HepG2 (cell line): ENCODE measurements around the gene UBC. TPM values are rescaled to one million over a fixed set of nuclear protein-coding genes. Genes with fewer than 3 reads are reported as not detected.

ENCODE experiments used
- CHD4 ChIP-seq: fragments of 200-600 bp; sonication (generic); IDR thresholded peaks from 2 replicates; pipeline ENCODE4 v1.7.0; 2017; ENCODE audit warnings: mild to moderate bottlenecking, low read length, borderline replicate concordance
- DMTF1 ChIP-seq: sonication (generic); formaldehyde crosslinking; IDR thresholded peaks from 2 replicates; pipeline ENCODE4 v1.4.0; 2020; ENCODE audit warnings: mild to moderate bottlenecking, missing genetic modification reagents
- ELF3 ChIP-seq: IDR thresholded peaks from 2 replicates; pipeline ENCODE4 v1.6.1; 2016; ENCODE audit warnings: missing genetic modification reagents, missing compliant biosample characterization
- FOXO1 ChIP-seq: sonication (generic); formaldehyde crosslinking; IDR thresholded peaks from 2 replicates; pipeline ENCODE4 v1.4.0; 2020; ENCODE audit warnings: missing genetic modification reagents
- LRRFIP1 ChIP-seq: sonication (generic); formaldehyde crosslinking; conservative IDR thresholded peaks from 2 replicates; pipeline ENCODE4 v1.4.0; 2020; ENCODE audit warnings: missing genetic modification reagents
- MAFK ChIP-seq, 2 experiments: IDR thresholded peaks in 1 of 2; conservative IDR thresholded peaks in 1 of 2; 2 replicates each; pipeline ENCODE4 v1.6.1; 2011; ENCODE audit warnings: improper control_type of control experiment in 2 of 2, low read length in 2 of 2
- MBD4 ChIP-seq: IDR thresholded peaks from 2 replicates; pipeline ENCODE4 v1.6.1; 2012; ENCODE audit warnings: low read length, inconsistent platforms, borderline replicate concordance
- MIER3 ChIP-seq: IDR thresholded peaks from 2 replicates; pipeline ENCODE4 v1.6.1; 2016; ENCODE audit warnings: missing compliant biosample characterization, borderline replicate concordance
- POLR2G ChIP-seq: fragments of 200-400 bp; formaldehyde crosslinking; IDR thresholded peaks from 2 replicates; pipeline ENCODE4 v1.6.1; 2018; ENCODE audit warnings: mild to moderate bottlenecking, low read depth, low read length, moderate library complexity
- SKI ChIP-seq: fragments of 450-650 bp; IDR thresholded peaks from one replicate; pipeline ENCODE4 v1.6.1; 2018; ENCODE audit warnings: mild to moderate bottlenecking; ENCODE audit not compliant: partially characterized antibody
- SOX5 ChIP-seq: IDR thresholded peaks from 2 replicates; pipeline ENCODE4 v1.6.1; 2016; ENCODE audit warnings: borderline replicate concordance
- TCF12 ChIP-seq, 2 experiments: fragments of 450-650 bp in 1 of 2; sonication (generic) in 1 of 2; formaldehyde crosslinking in 1 of 2; IDR thresholded peaks; 2 replicates each; pipeline versions ENCODE4 v1.6.1 to v1.8.0; 2017 to 2022; ENCODE audit warnings: antibody characterized with exemption in 1 of 2, mild to moderate bottlenecking in 1 of 2, missing genetic modification reagents in 1 of 2, moderate library complexity in 1 of 2
- TEAD3 ChIP-seq: optimal IDR thresholded peaks from 2 replicates; pipeline ENCODE3; 2016; ENCODE audit warnings: borderline replicate concordance
- THAP7 ChIP-seq: sonication (generic); formaldehyde crosslinking; IDR thresholded peaks from 2 replicates; pipeline ENCODE4 v1.8.1; 2023; ENCODE audit warnings: mild to moderate bottlenecking, missing genetic modification reagents
- ZBTB49 ChIP-seq: sonication (generic); formaldehyde crosslinking; IDR thresholded peaks from 2 replicates; pipeline ENCODE4 v1.4.0; 2020; ENCODE audit warnings: missing genetic modification reagents, borderline replicate concordance
- ZFP91 ChIP-seq: sonication (generic); formaldehyde crosslinking; IDR thresholded peaks from 2 replicates; pipeline ENCODE4 v1.9.0; 2022; ENCODE audit warnings: missing genetic modification reagents, mild to moderate bottlenecking, borderline replicate concordance
- ZNF205 ChIP-seq: IDR thresholded peaks from 2 replicates; pipeline ENCODE4 v1.6.1; 2018; ENCODE audit warnings: missing biosample characterization, missing genetic modification reagents
- ZNF589 ChIP-seq: sonication (generic); formaldehyde crosslinking; conservative IDR thresholded peaks from 2 replicates; pipeline ENCODE4 v1.8.0; 2022; ENCODE audit warnings: mild to moderate bottlenecking, moderate library complexity, missing genetic modification reagents
- ZNF749 ChIP-seq: sonication (generic); formaldehyde crosslinking; IDR thresholded peaks from 2 replicates; pipeline ENCODE4 v1.8.0; 2022; ENCODE audit warnings: mild to moderate bottlenecking, missing genetic modification reagents, moderate library complexity, borderline replicate concordance
- ZNF782 ChIP-seq: sonication (generic); formaldehyde crosslinking; IDR thresholded peaks from 2 replicates; pipeline ENCODE4 v1.4.0; 2020; ENCODE audit warnings: missing genetic modification reagents, mild to moderate bottlenecking, borderline replicate concordance
- polyA plus RNA-seq, 8 experiments: library from polyadenylated mRNA; depleted of rRNA in 3 of 8; stranded (reverse) in 7 of 8; unstranded in 1 of 8; fragments of >200 nt; fragmentation: Illumina TruSeq in 4 of 8; extraction: Trizol in 4 of 8; gene quantifications; 2 replicates each; pipeline versions ENCODE4 v1.2.1 to v1.2.3, GENCODE V29; 2011 to 2016; ENCODE audit warnings: low read depth in 4 of 8, missing spikeins in 1 of 8, mixed read lengths in 1 of 8; ENCODE audit not compliant: insufficient read depth in 1 of 8
- total RNA-seq, 5 experiments: library from RNA; depleted of rRNA; stranded (reverse); fragments of >200 nt; fragmentation: Illumina TruSeq; extraction: Trizol; gene quantifications; 2 replicates each; pipeline ENCODE4 v1.2.3, GENCODE V29; 2016; ENCODE audit warnings: low read depth in 1 of 5

The UBC gene
- total and polyA plus RNA-seq, 2 of the 13 experiments (the other 11 are each of a cell fraction or from before 2014, with no cell fraction given), result 805 to 1,432 TPM

- no peak for TF ChIP-seq LRRFIP1
- no peak for TF ChIP-seq MAFK (conservative IDR thresholded peaks at IDR 0.05 in 1 of 2, IDR thresholded peaks at IDR 0.05 in 1 of 2; ENCODE audit: low read length in 2 of 2)
- peak; percentile 52; the same call in 1 of the 2 replicates for TF ChIP-seq ELF3 (CRISPR knock-in tag)
- no peak; the same call in 1 of the 2 replicates for TF ChIP-seq SOX5 (CRISPR knock-in tag)
- no peak for TF ChIP-seq ZNF205
- TF ChIP-seq TEAD3 (CRISPR knock-in tag), result peak; percentile 53
- no peak for TF ChIP-seq SKI
- TF ChIP-seq ZNF589 (CRISPR knock-in tag), result no peak
- TF ChIP-seq MIER3 (CRISPR knock-in tag), result peak; percentile 26; the same call in 1 of the 2 replicates
- no peak for TF ChIP-seq ZFP91 (CRISPR knock-in tag)
- TF ChIP-seq ZBTB49 (CRISPR knock-in tag), result no peak
- no peak for TF ChIP-seq TCF12 (IDR thresholded peaks at IDR 0.05)
- TF ChIP-seq TCF12 (CRISPR knock-in tag; IDR thresholded peaks at IDR 0.05), result no peak
- no peak for TF ChIP-seq ZNF749 (CRISPR knock-in tag)
- no peak for TF ChIP-seq THAP7
- 0 out of 2 replicates have a peak, but pooled peaks have one; percentile 16 for TF ChIP-seq DMTF1 (CRISPR knock-in tag)
- TF ChIP-seq POLR2G, result peak; percentile 67
- no peak for TF ChIP-seq ZNF782
- TF ChIP-seq CHD4, result no peak
- TF ChIP-seq MBD4, result 0 out of 2 replicates have a peak, but pooled peaks have one; percentile 14
- peak; percentile 28; the same call in 1 of the 2 replicates for TF ChIP-seq FOXO1 (CRISPR knock-in tag)
These were observed 24.1 kb upstream of the UBC start (continued) for GRCh38 chr12:124938587-124938986.
